Duodenal mucosa (tissue), 2 donors: ENCODE measurements around the gene RNLS.

Experiments
- H3K27ac ChIP-seq: one replicate; pipeline ENCODE4 v1.7.0; 2013; ENCODE audit warnings: low read depth, low read length
- H3K27me3 ChIP-seq, 2 donors: one replicate each; pipeline ENCODE4 v1.7.0; 2013; ENCODE audit warnings: low read length in 2 of 2, control low read depth in 1 of 2; ENCODE audit not compliant: insufficient read depth in 2 of 2, control insufficient read depth in 1 of 2
- H3K36me3 ChIP-seq, 2 donors: one replicate each; pipeline ENCODE4 v1.7.0; 2013; ENCODE audit warnings: low read length in 2 of 2, control low read depth in 1 of 2; ENCODE audit not compliant: insufficient read depth in 2 of 2, control insufficient read depth in 1 of 2
- H3K4me1 ChIP-seq, 2 donors: one replicate each; pipeline ENCODE4 v1.7.0; 2013; ENCODE audit warnings: low read length in 2 of 2, control low read depth in 1 of 2; ENCODE audit not compliant: insufficient read depth in 2 of 2, control insufficient read depth in 1 of 2
- H3K4me3 ChIP-seq, 2 donors: one replicate each; pipeline ENCODE4 v1.7.0; 2013; ENCODE audit warnings: low read length in 2 of 2, low read depth in 1 of 2
- H3K9ac ChIP-seq, 2 donors: one replicate each; pipeline ENCODE4 v1.7.0; 2013; ENCODE audit warnings: low read length in 2 of 2, low read depth in 1 of 2
- H3K9me3 ChIP-seq, 2 donors: one replicate each; pipeline ENCODE4 v1.7.0; 2013; ENCODE audit warnings: low read length in 2 of 2, control low read depth in 1 of 2; ENCODE audit not compliant: control insufficient read depth in 1 of 2

RNLS gene

GRCh38 chr10:88239212-88239611, 343.9 kb downstream of the RNLS start:
- no peaks in the 10 kb centered on the region for H3K9me3 ChIP-seq
- H3K9ac ChIP-seq = no peak overlapping the region
- H3K27me3 ChIP-seq = no peaks in the 10 kb centered on the region
- H3K4me3 ChIP-seq = no peak overlapping the region
- H3K36me3 ChIP-seq = no peaks in the 10 kb centered on the region
- H3K4me1 ChIP-seq = peaks cover 13 to 32% of the 10 kb centered on the region in 2 donors
- no peak overlapping the region for H3K27ac ChIP-seq

GRCh38 chr10:88238615-88238914, 344.6 kb downstream of the RNLS start:
- peaks cover 6 to 26% of the 10 kb centered on the region in 2 donors for H3K4me1 ChIP-seq
- H3K4me3 ChIP-seq = no peak overlapping the region
- no peaks in the 10 kb centered on the region for H3K36me3 ChIP-seq
- H3K9me3 ChIP-seq = no peaks in the 10 kb centered on the region
- no peaks in the 10 kb centered on the region for H3K27me3 ChIP-seq
- H3K27ac ChIP-seq = no peak overlapping the region
- H3K9ac ChIP-seq = no peak overlapping the region

- H3K9ac ChIP-seq = no peak overlapping the region
- H3K27me3 ChIP-seq = no peaks in the 10 kb centered on the region
- H3K4me1 ChIP-seq = peaks cover 1 to 21% of the 10 kb centered on the region in 2 donors
- H3K36me3 ChIP-seq = no peaks in the 10 kb centered on the region
- H3K4me3 ChIP-seq = no peak overlapping the region
- no peak overlapping the region for H3K27ac ChIP-seq
- H3K9me3 ChIP-seq = no peaks in the 10 kb centered on the region
Observed at GRCh38 chr10:88237896-88238614, 345.1 kb downstream of the RNLS start.

GRCh38 chr10:88236121-88236743, 346.9 kb downstream of the RNLS start:
- no peak overlapping the region for H3K27ac ChIP-seq
- no peak overlapping the region for H3K4me3 ChIP-seq
- no peaks in the 10 kb centered on the region for H3K27me3 ChIP-seq
- H3K36me3 ChIP-seq = no peaks in the 10 kb centered on the region
- no peaks in the 10 kb centered on the region for H3K9me3 ChIP-seq
- peaks cover 0 to 21% of the 10 kb centered on the region in 2 donors for H3K4me1 ChIP-seq
- no peak overlapping the region for H3K9ac ChIP-seq

GRCh38 chr10:88234297-88234696, 348.8 kb downstream of the RNLS start:
- Histone ChIP-seq H3K9me3 (no peaks in the 10 kb centered on the region), H3K36me3 (no peaks in the 10 kb centered on the region), H3K4me3 (no peak overlapping the region), H3K4me1 (peaks cover 0 to 19% of the 10 kb centered on the region in 2 donors), H3K27me3 (no peaks in the 10 kb centered on the region), H3K27ac (no peak overlapping the region), H3K9ac (no peak overlapping the region)

GRCh38 chr10:88233870-88234269, 349.2 kb downstream of the RNLS start:
- H3K27ac ChIP-seq = no peak overlapping the region
- no peak overlapping the region for H3K4me3 ChIP-seq
- H3K9me3 ChIP-seq = no peaks in the 10 kb centered on the region
- H3K4me1 ChIP-seq = peaks cover 0 to 15% of the 10 kb centered on the region in 2 donors
- H3K36me3 ChIP-seq = no peaks in the 10 kb centered on the region
- no peak overlapping the region for H3K9ac ChIP-seq
- no peaks in the 10 kb centered on the region for H3K27me3 ChIP-seq

GRCh38 chr10:88232983-88233543, 350.1 kb downstream of the RNLS start:
- H3K9ac ChIP-seq = no peak overlapping the region
- H3K4me1 ChIP-seq = peaks cover 0 to 17% of the 10 kb centered on the region in 2 donors
- no peaks in the 10 kb centered on the region for H3K9me3 ChIP-seq
- no peak overlapping the region for H3K27ac ChIP-seq
- H3K4me3 ChIP-seq = no peak overlapping the region
- no peaks in the 10 kb centered on the region for H3K27me3 ChIP-seq
- H3K36me3 ChIP-seq = no peaks in the 10 kb centered on the region

- H3K9ac ChIP-seq = no peak overlapping the region
- no peak overlapping the region for H3K27ac ChIP-seq
- peaks cover 0 to 25% of the 10 kb centered on the region in 2 donors for H3K4me1 ChIP-seq
Observed at GRCh38 chr10:88232029-88232895, 350.9 kb downstream of the RNLS start.

GRCh38 chr10:88230251-88230650, 352.9 kb downstream of the RNLS start:
- Histone ChIP-seq H3K9me3 (no peaks in the 10 kb centered on the region), H3K27ac (no peak overlapping the region), H3K27me3 (no peaks in the 10 kb centered on the region), H3K36me3 (no peaks in the 10 kb centered on the region), H3K9ac (no peak overlapping the region), H3K4me1 (peaks cover 0 to 22% of the 10 kb centered on the region in 2 donors), H3K4me3 (no peak overlapping the region)

More at GRCh38 chr10:88232029-88232895, 350.9 kb downstream of the RNLS start:
- Histone ChIP-seq H3K4me3 (no peak overlapping the region), H3K9me3 (no peaks in the 10 kb centered on the region), H3K27me3 (no peaks in the 10 kb centered on the region), H3K36me3 (no peaks in the 10 kb centered on the region)

GRCh38 chr10:88228130-88228529, 355.0 kb downstream of the RNLS start:
- Histone ChIP-seq H3K9me3 (no peaks in the 10 kb centered on the region), H3K36me3 (no peaks in the 10 kb centered on the region), H3K27me3 (no peaks in the 10 kb centered on the region), H3K27ac (no peak overlapping the region), H3K9ac (no peak overlapping the region), H3K4me3 (no peak overlapping the region), H3K4me1 (peaks cover 0 to 16% of the 10 kb centered on the region in 2 donors)
